Loucy (cell line): Measurements from ENCODE around the gene ZNF407.

Source experiments
- H2AFZ ChIP-seq: fragments of 200-600 bp; sonication (generic); 2 replicates; pipeline ENCODE4 v1.6.0; 2016; ENCODE audit warnings: antibody characterized with exemption, mild to moderate bottlenecking, low read length, moderate library complexity
- H3F3A ChIP-seq: fragments of 200-600 bp; 2 replicates; pipeline ENCODE4 v1.6.0; 2016; ENCODE audit warnings: antibody characterized with exemption, low read depth, mild to moderate bottlenecking
- H3K27me3 ChIP-seq: fragments of 200-600 bp; sonication (generic); 2 replicates; pipeline ENCODE4 v1.6.1; 2014; ENCODE audit warnings: low read length, mild to moderate bottlenecking; ENCODE audit not compliant: insufficient read depth, poor library complexity, severe bottlenecking
- H3K36me3 ChIP-seq: fragments of 200-600 bp; sonication (generic); 2 replicates; pipeline ENCODE4 v1.6.1; 2016; ENCODE audit warnings: low read length; ENCODE audit not compliant: insufficient read depth
- H3K4me1 ChIP-seq: fragments of 200-600 bp; sonication (generic); 2 replicates; pipeline ENCODE4 v1.5.1; 2014; ENCODE audit warnings: low read length, mild to moderate bottlenecking; ENCODE audit not compliant: insufficient read depth, poor library complexity, severe bottlenecking
- H3K4me2 ChIP-seq: fragments of 200-600 bp; sonication (generic); 2 replicates; pipeline ENCODE4 v1.6.0; 2014; ENCODE audit warnings: antibody characterized with exemption, low read length, low read depth, mild to moderate bottlenecking; ENCODE audit not compliant: poor library complexity, severe bottlenecking
- H3K4me3 ChIP-seq: fragments of 200-600 bp; sonication (generic); 2 replicates; pipeline ENCODE4 v1.5.1; 2014; ENCODE audit warnings: low read length, mild to moderate bottlenecking, mixed read lengths; ENCODE audit not compliant: poor library complexity, severe bottlenecking
- H3K79me2 ChIP-seq: fragments of 200-600 bp; sonication (generic); 2 replicates; pipeline ENCODE4 v1.6.1; 2014; ENCODE audit warnings: low read length; ENCODE audit not compliant: insufficient read depth
- H3K9ac ChIP-seq: fragments of 200-600 bp; sonication (generic); 2 replicates; pipeline ENCODE4 v1.6.0; 2014; ENCODE audit warnings: mild to moderate bottlenecking, low read depth, low read length, moderate library complexity; ENCODE audit not compliant: poor library complexity, severe bottlenecking
- H3K9me2 ChIP-seq: fragments of 200-600 bp; sonication (generic); replicated peaks from 2 replicates; pipeline ENCODE4 v1.6.1; 2016; ENCODE audit warnings: low read depth, low read length, mixed read lengths
- H3K9me3 ChIP-seq: fragments of 200-600 bp; sonication (generic); 2 replicates; pipeline ENCODE4 v1.6.1; 2014; ENCODE audit warnings: mild to moderate bottlenecking, antibody characterized with exemption, low read length, low read depth; ENCODE audit not compliant: insufficient read depth
- H4K20me1 ChIP-seq: fragments of 200-600 bp; sonication (generic); 2 replicates; pipeline ENCODE4 v1.6.0; 2014; ENCODE audit warnings: antibody characterized with exemption, low read length, mild to moderate bottlenecking; ENCODE audit not compliant: insufficient read depth, poor library complexity, severe bottlenecking
- EZH2phosphoT487 ChIP-seq: fragments of 200-600 bp; IDR thresholded peaks from 2 replicates; pipeline ENCODE4 v1.6.1; 2018; ENCODE audit warnings: antibody characterized with exemption, mild to moderate bottlenecking, moderate library complexity, borderline replicate concordance
- TF ChIP-seq, protein P1 (sequence below): fragments of 200-600 bp; sonication (generic); conservative IDR thresholded peaks from 2 replicates; pipeline ENCODE4 v1.5.1; 2014; ENCODE audit warnings: mild to moderate bottlenecking, antibody characterized with exemption, low read length

Gene ZNF407

DNA sequence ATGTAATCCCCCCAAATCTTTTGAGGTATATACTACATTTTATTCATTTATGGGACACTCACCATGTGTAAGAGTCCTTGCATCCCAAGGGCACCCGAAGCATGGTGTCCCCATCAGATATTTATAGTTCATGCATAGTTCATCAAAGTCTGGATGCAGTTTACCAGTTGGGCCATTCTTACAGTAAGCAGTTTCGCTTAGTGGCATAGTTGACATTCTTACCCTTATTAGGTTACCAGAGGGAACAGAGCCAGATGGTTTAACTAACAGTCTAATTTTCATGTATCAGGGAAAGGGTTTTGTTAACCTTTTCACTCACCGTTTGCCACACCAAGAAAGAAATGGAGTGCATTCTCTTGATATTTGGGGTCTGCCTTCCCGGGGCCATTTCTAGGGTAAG, 7.1 kb downstream of the ZNF407 start:
- Histone ChIP-seq H3K9me3 (no peaks in the 10 kb centered on the region), H3K9ac (no peak overlapping the region), H3K27me3 (no peaks in the 10 kb centered on the region), H3F3A (no peaks in the 10 kb centered on the region), H3K79me2 (peaks cover 38% of the 10 kb centered on the region; the same call in 1 of the 2 replicates), H3K4me3 (no peak overlapping the region), H2AFZ (no peak overlapping the region), H4K20me1 (no peaks in the 10 kb centered on the region), H3K36me3 (no peaks in the 10 kb centered on the region), H3K4me1 (no peaks in the 10 kb centered on the region), H3K4me2 (no peak overlapping the region), H3K9me2 (no peaks in the 10 kb centered on the region)
- TF ChIP-seq EZH2phosphoT487: no peak
- TF ChIP-seq, protein P1, sequence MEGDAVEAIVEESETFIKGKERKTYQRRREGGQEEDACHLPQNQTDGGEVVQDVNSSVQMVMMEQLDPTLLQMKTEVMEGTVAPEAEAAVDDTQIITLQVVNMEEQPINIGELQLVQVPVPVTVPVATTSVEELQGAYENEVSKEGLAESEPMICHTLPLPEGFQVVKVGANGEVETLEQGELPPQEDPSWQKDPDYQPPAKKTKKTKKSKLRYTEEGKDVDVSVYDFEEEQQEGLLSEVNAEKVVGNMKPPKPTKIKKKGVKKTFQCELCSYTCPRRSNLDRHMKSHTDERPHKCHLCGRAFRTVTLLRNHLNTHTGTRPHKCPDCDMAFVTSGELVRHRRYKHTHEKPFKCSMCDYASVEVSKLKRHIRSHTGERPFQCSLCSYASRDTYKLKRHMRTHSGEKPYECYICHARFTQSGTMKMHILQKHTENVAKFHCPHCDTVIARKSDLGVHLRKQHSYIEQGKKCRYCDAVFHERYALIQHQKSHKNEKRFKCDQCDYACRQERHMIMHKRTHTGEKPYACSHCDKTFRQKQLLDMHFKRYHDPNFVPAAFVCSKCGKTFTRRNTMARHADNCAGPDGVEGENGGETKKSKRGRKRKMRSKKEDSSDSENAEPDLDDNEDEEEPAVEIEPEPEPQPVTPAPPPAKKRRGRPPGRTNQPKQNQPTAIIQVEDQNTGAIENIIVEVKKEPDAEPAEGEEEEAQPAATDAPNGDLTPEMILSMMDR: no peak

DNA sequence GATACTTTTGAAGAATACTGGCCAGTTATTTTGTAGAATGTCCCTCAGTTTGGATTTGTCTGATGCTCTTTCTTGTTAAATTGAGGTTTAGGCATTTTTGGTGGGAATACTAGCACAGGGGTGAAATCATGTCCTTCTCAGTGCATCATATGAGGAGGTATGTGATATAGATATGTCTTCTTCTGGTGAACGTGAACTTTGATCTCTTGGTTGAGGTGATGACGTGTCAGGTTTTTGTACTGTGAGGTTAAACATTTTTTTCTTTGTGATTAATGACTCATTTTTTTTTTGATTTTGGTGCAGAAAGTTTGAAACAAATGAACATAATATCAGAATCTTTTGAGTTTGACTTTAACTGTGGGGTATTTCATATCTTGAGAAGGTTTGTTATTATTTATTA, 11.0 kb downstream of the ZNF407 start:
- TF ChIP-seq, protein P1: no peak
- no peak for TF ChIP-seq EZH2phosphoT487
- Histone ChIP-seq H3F3A (no peaks in the 10 kb centered on the region), H3K36me3 (no peaks in the 10 kb centered on the region), H3K4me2 (no peak overlapping the region), H4K20me1 (no peaks in the 10 kb centered on the region), H3K9me2 (no peaks in the 10 kb centered on the region), H3K4me3 (no peak overlapping the region), H3K4me1 (no peaks in the 10 kb centered on the region), H3K9ac (no peak overlapping the region), H2AFZ (no peak overlapping the region), H3K27me3 (no peaks in the 10 kb centered on the region), H3K9me3 (no peaks in the 10 kb centered on the region), H3K79me2 (peaks cover 25% of the 10 kb centered on the region; the same call in 1 of the 2 replicates)

DNA sequence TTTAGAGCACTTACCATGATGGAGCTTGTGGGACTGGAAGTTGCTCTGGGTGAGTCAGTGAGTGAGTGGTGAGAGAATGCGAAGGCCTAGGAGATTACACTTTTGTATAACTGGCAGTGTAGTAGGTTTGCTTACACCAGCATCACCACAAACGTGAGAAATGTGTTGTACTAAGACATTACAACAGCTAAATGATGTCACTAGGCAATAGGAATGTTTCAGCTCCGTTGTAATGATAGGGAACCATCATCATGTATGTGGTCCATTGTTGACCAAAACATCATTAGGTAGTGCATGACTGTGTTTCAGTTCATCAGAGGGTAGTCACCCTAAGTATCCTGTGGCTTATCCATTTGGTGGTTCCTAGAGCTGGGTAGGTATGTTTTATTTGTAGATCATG, 11.9 kb downstream of the ZNF407 start:
- Histone ChIP-seq H3K9me3 (no peaks in the 10 kb centered on the region), H4K20me1 (no peaks in the 10 kb centered on the region), H3K4me2 (no peak overlapping the region), H3K9me2 (no peaks in the 10 kb centered on the region), H3K4me1 (no peaks in the 10 kb centered on the region), H2AFZ (no peak overlapping the region), H3K27me3 (no peaks in the 10 kb centered on the region), H3K4me3 (no peak overlapping the region), H3F3A (no peaks in the 10 kb centered on the region), H3K79me2 (peaks cover 25% of the 10 kb centered on the region; the same call in 1 of the 2 replicates), H3K9ac (no peak overlapping the region), H3K36me3 (no peaks in the 10 kb centered on the region)
- TF ChIP-seq, protein P1: no peak
- no peak for TF ChIP-seq EZH2phosphoT487
